SK-N-SH (cell line): Measurements from ENCODE around the gene MIAT. TPM values are rescaled to one million over a fixed set of nuclear protein-coding genes. Genes with fewer than 3 reads are reported as not detected.

Experiments used
- CTCF ChIA-PET: fragments of 300-600, 350-600 bp; formaldehyde crosslinking; extraction: SDS; loops from one replicate; lab custom pipeline; 2021; lab: Yijun Ruan, JAX
- POLR2A ChIA-PET: fragments of 350-600 bp; sonication (Branson Sonifier 250); formaldehyde crosslinking; extraction: SDS; loops from one replicate; lab custom pipeline; 2020; ENCODE audit warnings: antibody characterized with exemption, inconsistent platforms; lab: Yijun Ruan, JAX
- DNase-seq: peaks from one replicate; pipeline ENCODE4 v3.0.0; 2012
- H2AFZ ChIP-seq: fragments of 200-600 bp; sonication (generic); 2 replicates; pipeline ENCODE4 v1.8.1; 2016; ENCODE audit warnings: antibody characterized with exemption, mild to moderate bottlenecking, low read depth
- H3F3A ChIP-seq: fragments of 200-600 bp; sonication (generic); replicated peaks from 2 replicates; pipeline ENCODE3; 2016; ENCODE audit warnings: antibody characterized with exemption, mild to moderate bottlenecking; ENCODE audit not compliant: insufficient read depth
- H3K27ac ChIP-seq, 2 experiments: fragments of 200-500 bp in 1 of 2; fragments of 200-600 bp in 1 of 2; sonication (Bioruptor generic) in 1 of 2; sonication (generic), shearing (Covaris generic) in 1 of 2; 2 replicates each; pipeline versions ENCODE4 v1.5.1 to v1.6.1; 2014 to 2016; ENCODE audit warnings: low read depth in 2 of 2, inconsistent platforms in 1 of 2, low read length in 1 of 2, mild to moderate bottlenecking in 1 of 2, mixed read lengths in 1 of 2
- H3K27me3 ChIP-seq: fragments of 200-600 bp; sonication (generic), shearing (Covaris generic); 2 replicates; pipeline ENCODE4 v1.6.1; 2016; ENCODE audit warnings: mixed run types; ENCODE audit not compliant: insufficient read depth
- H3K36me3 ChIP-seq, 2 experiments: fragments of 200-500 bp in 1 of 2; fragments of 200-600 bp in 1 of 2; sonication (Bioruptor generic) in 1 of 2; sonication (generic) in 1 of 2; replicated peaks in 1 of 2; 2 replicates each; pipeline versions ENCODE3 to v1.5.1; 2014 to 2016; ENCODE audit warnings: low read length in 1 of 2, mild to moderate bottlenecking in 1 of 2; ENCODE audit not compliant: insufficient read depth in 2 of 2, control insufficient read depth in 1 of 2
- H3K4me1 ChIP-seq, 2 experiments: fragments of 200-500 bp in 1 of 2; fragments of 200-600 bp in 1 of 2; sonication (Bioruptor generic) in 1 of 2; sonication (generic), shearing (Covaris generic) in 1 of 2; 2 replicates each; pipeline versions ENCODE4 v1.5.1 to v1.6.1; 2014 to 2016; ENCODE audit warnings: low read depth in 1 of 2, low read length in 1 of 2, mixed run types in 1 of 2; ENCODE audit not compliant: insufficient read depth in 2 of 2, control insufficient read depth in 1 of 2
- H3K4me2 ChIP-seq: fragments of 200-600 bp; sonication (generic), shearing (Covaris generic); 2 replicates; pipeline ENCODE4 v1.6.1; 2017; ENCODE audit warnings: mixed run types
- H3K4me3 ChIP-seq, 2 experiments: fragments of 200-500 bp in 1 of 2; fragments of 200-600 bp in 1 of 2; sonication (Bioruptor generic) in 1 of 2; sonication (generic), shearing (Covaris generic) in 1 of 2; 2 replicates each; pipeline versions ENCODE4 v1.5.1 to v1.8.1; 2014 to 2016; ENCODE audit warnings: low read depth in 2 of 2, inconsistent platforms in 1 of 2, low read length in 1 of 2, mild to moderate bottlenecking in 1 of 2, mixed read lengths in 1 of 2, moderate library complexity in 1 of 2
- H3K79me2 ChIP-seq: fragments of 200-600 bp; sonication (generic); 2 replicates; pipeline ENCODE4 v1.8.1; 2017; ENCODE audit warnings: mild to moderate bottlenecking; ENCODE audit not compliant: insufficient read depth
- H3K9ac ChIP-seq: fragments of 200-600 bp; sonication (generic); 2 replicates; pipeline ENCODE4 v1.6.1; 2017; ENCODE audit warnings: mixed run types
- H3K9me2 ChIP-seq: fragments of 200-600 bp; sonication (generic); 2 replicates; pipeline ENCODE4 v1.6.1; 2017; ENCODE audit warnings: mixed run types
- H3K9me3 ChIP-seq: fragments of 200-600 bp; sonication (generic); 2 replicates; pipeline ENCODE4 v1.6.1; 2017; ENCODE audit warnings: mixed run types, mild to moderate bottlenecking, moderate library complexity
- H4K20me1 ChIP-seq: fragments of 200-600 bp; sonication (generic); 2 replicates; pipeline ENCODE4 v1.6.1; 2017; ENCODE audit warnings: mild to moderate bottlenecking, mixed run types; ENCODE audit not compliant: insufficient read depth
- FOXJ3 ChIP-seq: sonication (generic); formaldehyde crosslinking; IDR thresholded peaks from 2 replicates; pipeline ENCODE4 v1.5.1; 2020; ENCODE audit warnings: mild to moderate bottlenecking, missing genetic modification reagents
- MEF2A ChIP-seq: IDR thresholded peaks from 2 replicates; pipeline ENCODE4 v1.4.0; 2012; ENCODE audit warnings: low read depth, borderline replicate concordance
- NRF1 ChIP-seq: IDR thresholded peaks from 2 replicates; pipeline ENCODE4 v1.6.1; 2012; ENCODE audit warnings: low read depth, mild to moderate bottlenecking, low read length
- PBX3 ChIP-seq: IDR thresholded peaks from 2 replicates; pipeline ENCODE4; 2012
- RAD21 ChIP-seq: IDR thresholded peaks from 2 replicates; pipeline ENCODE4 v1.6.1; 2012; ENCODE audit warnings: mild to moderate bottlenecking, low read length
- RFX5 ChIP-seq: IDR thresholded peaks from 2 replicates; pipeline ENCODE4 v1.6.1; 2012; ENCODE audit warnings: mild to moderate bottlenecking, improper control_type of control experiment, low read length
- RXRA ChIP-seq: IDR thresholded peaks from 2 replicates; pipeline ENCODE4 v1.4.0; 2012; ENCODE audit warnings: low read depth, mild to moderate bottlenecking, borderline replicate concordance
- SMC3 ChIP-seq: IDR thresholded peaks from 2 replicates; pipeline ENCODE4 v1.6.1; 2012; ENCODE audit warnings: low read depth, low read length, improper control_type of control experiment
- ZBTB33 ChIP-seq: IDR thresholded peaks from 2 replicates; pipeline ENCODE4 v1.4.0; 2012; ENCODE audit warnings: low read depth, borderline replicate concordance
- WGBS: methylation state at CpG from one replicate; pipeline ENCODE4 v1.1.6; 2017; ENCODE audit warnings: low lambda C conversion rate; 5-methylcytosine and 5-hydroxymethylcytosine counted together
- polyA plus RNA-seq, 3 experiments: library from polyadenylated mRNA; depleted of rRNA; stranded (reverse); fragments of >200 nt; gene quantifications; 2 replicates each; pipeline ENCODE4 v1.2.3, GENCODE V29; 2012

MIAT gene
- polyA plus RNA-seq, 1 of the 3 experiments (the other 2 are of a cell fraction), result 5.4 TPM

- ChIA-PET POLR2A (no interaction called here), CTCF (interaction anchor here (0.9 kb wide), 1 partner anchor 47 kb away, joined by 3 read pairs; no protein-coding TSS in a partner anchor)
- H4K20me1 ChIP-seq, result no peaks in the 10 kb centered on the region
- TF ChIP-seq FOXJ3, result no peak
- no peak for TF ChIP-seq PBX3
- no peak for TF ChIP-seq RAD21
- no peak for TF ChIP-seq MEF2A
- TF ChIP-seq ZBTB33, result no peak
- no peak for TF ChIP-seq RFX5
- no peaks in the 10 kb centered on the region for H3K27me3 ChIP-seq
- WGBS, result 74% methylated on average over 8 of the region's 8 CpGs
- no peaks in the 10 kb centered on the region for H3K79me2 ChIP-seq
- H2AFZ ChIP-seq, result no peak overlapping the region
- no peaks in the 10 kb centered on the region for H3K36me3 ChIP-seq
- H3F3A ChIP-seq, result no peaks in the 10 kb centered on the region
- H3K27ac ChIP-seq, result peak overlapping the region in 1 of 2 experiments; percentile 23; a peak in 1 of 4 replicates
- no peak overlapping the region for H3K4me3 ChIP-seq
- no peak overlapping the region for H3K4me2 ChIP-seq
- H3K9me2 ChIP-seq, result no peaks in the 10 kb centered on the region
- H3K4me1 ChIP-seq, result peaks cover 0 to 2% of the 10 kb centered on the region in 2 experiments; a peak in 1 of 4 replicates
- no peaks in the 10 kb centered on the region for H3K9me3 ChIP-seq
- peak; percentile 44 for DNase-seq
- H3K9ac ChIP-seq, result no peak overlapping the region
Observed at GRCh38 chr22:26632422-26633155, 24.8 kb upstream of the MIAT start.

GRCh38 chr22:26634189-26634588 lies 23.2 kb upstream of the MIAT start:
- Histone ChIP-seq H2AFZ (no peak overlapping the region), H3K36me3 (no peaks in the 10 kb centered on the region), H3K9ac (no peak overlapping the region), H3F3A (no peaks in the 10 kb centered on the region), H3K27me3 (peaks cover 5% of the 10 kb centered on the region; the same call in 1 of the 2 replicates), H3K79me2 (no peaks in the 10 kb centered on the region), H3K4me1 (peaks cover 0 to 2% of the 10 kb centered on the region in 2 experiments; a peak in 1 of 4 replicates), H3K4me2 (no peak overlapping the region), H3K27ac (no peak overlapping the region), H3K9me3 (no peaks in the 10 kb centered on the region), H3K4me3 (no peak overlapping the region), H3K9me2 (no peaks in the 10 kb centered on the region), H4K20me1 (no peaks in the 10 kb centered on the region)
- ChIA-PET POLR2A (no interaction called here), CTCF (no interaction called here)
- TF ChIP-seq SMC3, result no peak
- WGBS, result 75% methylated on average over 3 of the region's 3 CpGs
- DNase-seq, result no peak

GRCh38 chr22:26635117-26635516 lies 22.3 kb upstream of the MIAT start:
- no peaks in the 10 kb centered on the region for H3K36me3 ChIP-seq
- H3K4me3 ChIP-seq, result no peak overlapping the region
- 55% methylated on average over 2 of the region's 2 CpGs for WGBS
- POLR2A ChIA-PET, result no interaction called here
- H3K9me2 ChIP-seq, result no peaks in the 10 kb centered on the region
- no peaks in the 10 kb centered on the region for H3K9me3 ChIP-seq
- no peak overlapping the region for H3K4me2 ChIP-seq
- H3K9ac ChIP-seq, result no peak overlapping the region
- H3K27ac ChIP-seq, result no peak overlapping the region
- no peak overlapping the region for H2AFZ ChIP-seq
- peaks cover 5% of the 10 kb centered on the region; the same call in 1 of the 2 replicates for H3K27me3 ChIP-seq
- TF ChIP-seq NRF1, result no peak
- TF ChIP-seq RXRA, result no peak
- no peak for TF ChIP-seq PBX3
- no peak for TF ChIP-seq RAD21
- TF ChIP-seq, all 33 proteins: peak for 0
- Histone ChIP-seq H4K20me1 (no peaks in the 10 kb centered on the region), H3K79me2 (no peaks in the 10 kb centered on the region), H3F3A (no peaks in the 10 kb centered on the region), H3K4me1 (peaks cover 0 to 2% of the 10 kb centered on the region in 2 experiments; a peak in 1 of 4 replicates)
- CTCF ChIA-PET, result no interaction called here
- no peak for DNase-seq
